ENCODE measurements around the gene DEGS2.

Gene DEGS2

DNA sequence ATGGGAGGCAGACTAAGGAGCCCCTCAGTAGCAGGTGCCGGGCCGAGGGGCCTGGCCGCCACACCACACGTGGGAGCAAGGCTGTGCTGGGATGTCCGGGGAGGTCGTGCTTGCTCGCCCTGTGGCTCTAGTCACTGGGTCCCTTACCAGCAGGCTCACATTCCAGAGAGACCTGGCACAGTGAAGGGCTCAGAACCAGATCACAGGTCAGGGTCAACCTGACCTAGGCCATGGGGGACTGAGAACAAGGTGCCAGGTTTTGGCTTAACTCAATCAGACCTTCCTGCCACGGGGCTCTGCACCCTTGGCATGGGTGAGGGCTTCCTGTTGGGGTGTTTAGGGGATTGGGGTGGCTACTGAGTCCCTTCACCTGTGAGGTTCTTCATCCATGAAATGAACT is 22.3 kb downstream of the DEGS2 start:
- no peak for TF ChIP-seq EZH2 (optimal IDR thresholded peaks at IDR 0.05; ENCODE audit: low read depth, low read length)
- no peak for TF ChIP-seq EZH2phosphoT487 (IDR thresholded peaks at IDR 0.05; ENCODE audit: low read length)
- TF ChIP-seq, protein P1, sequence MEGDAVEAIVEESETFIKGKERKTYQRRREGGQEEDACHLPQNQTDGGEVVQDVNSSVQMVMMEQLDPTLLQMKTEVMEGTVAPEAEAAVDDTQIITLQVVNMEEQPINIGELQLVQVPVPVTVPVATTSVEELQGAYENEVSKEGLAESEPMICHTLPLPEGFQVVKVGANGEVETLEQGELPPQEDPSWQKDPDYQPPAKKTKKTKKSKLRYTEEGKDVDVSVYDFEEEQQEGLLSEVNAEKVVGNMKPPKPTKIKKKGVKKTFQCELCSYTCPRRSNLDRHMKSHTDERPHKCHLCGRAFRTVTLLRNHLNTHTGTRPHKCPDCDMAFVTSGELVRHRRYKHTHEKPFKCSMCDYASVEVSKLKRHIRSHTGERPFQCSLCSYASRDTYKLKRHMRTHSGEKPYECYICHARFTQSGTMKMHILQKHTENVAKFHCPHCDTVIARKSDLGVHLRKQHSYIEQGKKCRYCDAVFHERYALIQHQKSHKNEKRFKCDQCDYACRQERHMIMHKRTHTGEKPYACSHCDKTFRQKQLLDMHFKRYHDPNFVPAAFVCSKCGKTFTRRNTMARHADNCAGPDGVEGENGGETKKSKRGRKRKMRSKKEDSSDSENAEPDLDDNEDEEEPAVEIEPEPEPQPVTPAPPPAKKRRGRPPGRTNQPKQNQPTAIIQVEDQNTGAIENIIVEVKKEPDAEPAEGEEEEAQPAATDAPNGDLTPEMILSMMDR (IDR thresholded peaks at IDR 0.05; ENCODE audit: low read length) = no peak
- no peak for DNase-seq
- Histone ChIP-seq H3K4me1 (ENCODE audit: low read length) (peaks cover 9% of the 10 kb centered on the region), H3F3A (ENCODE audit: insufficient read depth, low read length) (no peaks in the 10 kb centered on the region), H4K20me1 (ENCODE audit: insufficient read depth, low read length) (no peaks in the 10 kb centered on the region), H3K27ac (ENCODE audit: low read length) (no peak overlapping the region), H3K79me2 (ENCODE audit: low read length) (no peaks in the 10 kb centered on the region), H3K9me3 (replicated peaks; ENCODE audit: insufficient read depth, low read length) (no peaks in the 10 kb centered on the region), H3K4me2 (ENCODE audit: low read depth, low read length) (no peak overlapping the region), H3K27me3 (replicated peaks; ENCODE audit: insufficient read depth, low read length) (no peaks in the 10 kb centered on the region), H3K9ac (ENCODE audit: low read length) (no peak overlapping the region), H3K36me3 (replicated peaks; ENCODE audit: insufficient read depth, low read length) (no peaks in the 10 kb centered on the region), H2AFZ (ENCODE audit: low read length) (no peak overlapping the region), H3K4me3 (ENCODE audit: low read length) (no peak overlapping the region), H3K9me2 (replicated peaks; ENCODE audit: insufficient read depth, low read length) (no peaks in the 10 kb centered on the region)

DNA sequence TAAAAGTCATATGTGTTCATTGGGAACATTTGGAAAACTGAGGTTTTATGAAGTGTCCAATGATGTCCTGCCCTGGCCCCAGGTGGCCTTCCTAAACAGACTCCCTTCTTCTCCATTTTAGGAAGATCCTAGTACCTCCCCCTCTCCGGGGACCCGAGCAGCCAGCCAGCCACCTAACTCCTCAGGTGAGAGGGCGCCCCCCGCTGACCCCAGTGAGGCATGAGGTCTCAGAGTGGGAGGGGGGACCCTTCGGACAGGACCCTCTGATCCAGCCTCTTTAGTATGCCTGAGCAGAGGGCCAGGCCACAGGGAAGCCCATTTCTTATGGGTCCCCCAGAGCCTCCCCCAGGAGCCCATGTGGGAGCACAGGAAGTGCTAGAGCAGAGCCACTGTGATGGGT is 23.7 kb downstream of the DEGS2 start:
- Histone ChIP-seq H3K79me2 (ENCODE audit: low read length) (no peaks in the 10 kb centered on the region), H3K4me3 (ENCODE audit: low read length) (no peak overlapping the region), H3K27me3 (replicated peaks; ENCODE audit: insufficient read depth, low read length) (no peaks in the 10 kb centered on the region), H3K27ac (ENCODE audit: low read length) (no peak overlapping the region), H3F3A (ENCODE audit: insufficient read depth, low read length) (no peaks in the 10 kb centered on the region), H2AFZ (ENCODE audit: low read length) (no peak overlapping the region), H3K36me3 (replicated peaks; ENCODE audit: insufficient read depth, low read length) (no peaks in the 10 kb centered on the region), H3K4me1 (ENCODE audit: low read length) (peaks cover 9% of the 10 kb centered on the region), H3K9ac (ENCODE audit: low read length) (no peak overlapping the region), H3K9me2 (replicated peaks; ENCODE audit: insufficient read depth, low read length) (no peaks in the 10 kb centered on the region), H4K20me1 (ENCODE audit: insufficient read depth, low read length) (no peaks in the 10 kb centered on the region), H3K9me3 (replicated peaks; ENCODE audit: insufficient read depth, low read length) (no peaks in the 10 kb centered on the region), H3K4me2 (ENCODE audit: low read depth, low read length) (no peak overlapping the region)
- TF ChIP-seq EZH2 (optimal IDR thresholded peaks at IDR 0.05; ENCODE audit: low read depth, low read length) = no peak
- TF ChIP-seq EZH2phosphoT487 (IDR thresholded peaks at IDR 0.05; ENCODE audit: low read length) = no peak
- TF ChIP-seq, protein P1 (IDR thresholded peaks at IDR 0.05; ENCODE audit: low read length) = no peak
- DNase-seq = no peak

DNA sequence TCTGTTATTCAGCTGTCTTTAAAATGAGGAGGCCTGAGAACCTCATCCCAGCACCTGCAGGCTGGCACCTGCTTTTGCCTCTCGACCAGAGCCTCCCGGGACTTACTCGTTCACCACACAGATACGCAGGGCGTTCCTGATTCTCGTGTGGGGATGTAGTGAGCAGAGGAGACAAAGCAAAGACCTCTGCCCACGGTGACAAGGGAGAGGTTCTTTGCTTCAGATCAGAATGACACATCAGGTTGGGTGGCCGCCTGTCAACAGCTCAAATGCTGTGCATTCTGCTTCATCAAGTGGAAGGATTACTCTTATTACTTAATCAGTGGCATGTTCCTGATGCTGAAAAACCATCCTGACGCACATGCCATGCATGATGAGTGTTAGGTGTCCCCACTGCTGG is 24.4 kb downstream of the DEGS2 start:
- Histone ChIP-seq H3K9me3 (replicated peaks; ENCODE audit: insufficient read depth, low read length) (no peaks in the 10 kb centered on the region), H3K9me2 (replicated peaks; ENCODE audit: insufficient read depth, low read length) (no peaks in the 10 kb centered on the region), H3K27me3 (replicated peaks; ENCODE audit: insufficient read depth, low read length) (no peaks in the 10 kb centered on the region), H3K27ac (ENCODE audit: low read length) (no peak overlapping the region), H3K4me2 (ENCODE audit: low read depth, low read length) (no peak overlapping the region), H2AFZ (ENCODE audit: low read length) (no peak overlapping the region), H3F3A (ENCODE audit: insufficient read depth, low read length) (no peaks in the 10 kb centered on the region), H3K9ac (ENCODE audit: low read length) (no peak overlapping the region), H4K20me1 (ENCODE audit: insufficient read depth, low read length) (no peaks in the 10 kb centered on the region), H3K4me1 (ENCODE audit: low read length) (peaks cover 9% of the 10 kb centered on the region), H3K36me3 (replicated peaks; ENCODE audit: insufficient read depth, low read length) (no peaks in the 10 kb centered on the region), H3K4me3 (ENCODE audit: low read length) (no peak overlapping the region), H3K79me2 (ENCODE audit: low read length) (no peaks in the 10 kb centered on the region)
- no peak for TF ChIP-seq EZH2 (optimal IDR thresholded peaks at IDR 0.05; ENCODE audit: low read depth, low read length)
- TF ChIP-seq, protein P1 (IDR thresholded peaks at IDR 0.05; ENCODE audit: low read length) = no peak
- DNase-seq = no peak
